HEK293 (cell line): ENCODE measurements around the gene VSIG10L.

Experiments
- PBX3 ChIP-seq: sonication (generic); formaldehyde crosslinking; IDR thresholded peaks from 2 replicates; pipeline ENCODE4 v1.8.1; 2022; ENCODE audit warnings: mild to moderate bottlenecking, moderate library complexity, missing genetic modification reagents
- SP2 ChIP-seq: fragments of 450-650 bp; formaldehyde crosslinking; IDR thresholded peaks from 2 replicates; pipeline ENCODE4 v1.5.1; 2016; ENCODE audit warnings: missing biosample characterization, missing genetic modification characterization
- YY1 ChIP-seq: fragments of 450-650 bp; formaldehyde crosslinking; IDR thresholded peaks from 2 replicates; pipeline ENCODE4 v1.5.1; 2018; ENCODE audit warnings: missing biosample characterization, missing genetic modification characterization
- ZNF114 ChIP-seq: fragments of 450-650 bp; formaldehyde crosslinking; IDR thresholded peaks from 2 replicates; pipeline ENCODE4 v1.5.0; 2017; ENCODE audit warnings: missing biosample characterization, missing genetic modification characterization
- ZNF138 ChIP-seq: fragments of 450-650 bp; formaldehyde crosslinking; IDR thresholded peaks from 2 replicates; pipeline ENCODE4 v1.5.1; 2016; ENCODE audit warnings: missing biosample characterization, missing genetic modification characterization, borderline replicate concordance
- ZNF324 ChIP-seq: fragments of 450-650 bp; formaldehyde crosslinking; IDR thresholded peaks from 2 replicates; pipeline ENCODE4 v1.5.1; 2016; ENCODE audit warnings: missing biosample characterization, missing genetic modification characterization
- ZNF544 ChIP-seq: fragments of 450-650 bp; formaldehyde crosslinking; IDR thresholded peaks from 2 replicates; pipeline ENCODE4 v1.5.0; 2017; ENCODE audit warnings: missing biosample characterization, missing genetic modification characterization
- ZNF701 ChIP-seq: fragments of 450-650 bp; formaldehyde crosslinking; IDR thresholded peaks from 2 replicates; pipeline ENCODE4 v1.5.1; 2016; ENCODE audit warnings: missing biosample characterization, missing genetic modification characterization
- ZNF747 ChIP-seq: fragments of 450-650 bp; formaldehyde crosslinking; IDR thresholded peaks from 2 replicates; pipeline ENCODE4 v1.5.1; 2016; ENCODE audit warnings: missing biosample characterization, missing genetic modification characterization
- TF ChIP-seq, protein P1 (sequence below): fragments of 450-650 bp; formaldehyde crosslinking; IDR thresholded peaks from 2 replicates; pipeline ENCODE4 v1.5.1; 2016; ENCODE audit warnings: missing biosample characterization, missing genetic modification characterization
- TF ChIP-seq, protein P2 (sequence below): fragments of 450-650 bp; formaldehyde crosslinking; IDR thresholded peaks from 2 replicates; pipeline ENCODE4 v1.5.1; 2016; ENCODE audit warnings: missing biosample characterization, missing genetic modification characterization

GRCh38 chr19:51352783-51353360, 10.9 kb upstream of the VSIG10L start:
- TF ChIP-seq ZNF324 (no peak), ZNF114 (tag by site-specific recombination) (no peak), ZNF138 (no peak), ZNF747 (tag by site-specific recombination) (no peak), PBX3 (CRISPR knock-in tag) (no peak), ZNF701 (tag by site-specific recombination) (no peak), SP2 (tag by site-specific recombination) (no peak), ZNF544 (tag by site-specific recombination) (no peak), YY1 (no peak)
- TF ChIP-seq, protein P1, sequence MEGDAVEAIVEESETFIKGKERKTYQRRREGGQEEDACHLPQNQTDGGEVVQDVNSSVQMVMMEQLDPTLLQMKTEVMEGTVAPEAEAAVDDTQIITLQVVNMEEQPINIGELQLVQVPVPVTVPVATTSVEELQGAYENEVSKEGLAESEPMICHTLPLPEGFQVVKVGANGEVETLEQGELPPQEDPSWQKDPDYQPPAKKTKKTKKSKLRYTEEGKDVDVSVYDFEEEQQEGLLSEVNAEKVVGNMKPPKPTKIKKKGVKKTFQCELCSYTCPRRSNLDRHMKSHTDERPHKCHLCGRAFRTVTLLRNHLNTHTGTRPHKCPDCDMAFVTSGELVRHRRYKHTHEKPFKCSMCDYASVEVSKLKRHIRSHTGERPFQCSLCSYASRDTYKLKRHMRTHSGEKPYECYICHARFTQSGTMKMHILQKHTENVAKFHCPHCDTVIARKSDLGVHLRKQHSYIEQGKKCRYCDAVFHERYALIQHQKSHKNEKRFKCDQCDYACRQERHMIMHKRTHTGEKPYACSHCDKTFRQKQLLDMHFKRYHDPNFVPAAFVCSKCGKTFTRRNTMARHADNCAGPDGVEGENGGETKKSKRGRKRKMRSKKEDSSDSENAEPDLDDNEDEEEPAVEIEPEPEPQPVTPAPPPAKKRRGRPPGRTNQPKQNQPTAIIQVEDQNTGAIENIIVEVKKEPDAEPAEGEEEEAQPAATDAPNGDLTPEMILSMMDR (tag by site-specific recombination) = no peak
- TF ChIP-seq, protein P2, sequence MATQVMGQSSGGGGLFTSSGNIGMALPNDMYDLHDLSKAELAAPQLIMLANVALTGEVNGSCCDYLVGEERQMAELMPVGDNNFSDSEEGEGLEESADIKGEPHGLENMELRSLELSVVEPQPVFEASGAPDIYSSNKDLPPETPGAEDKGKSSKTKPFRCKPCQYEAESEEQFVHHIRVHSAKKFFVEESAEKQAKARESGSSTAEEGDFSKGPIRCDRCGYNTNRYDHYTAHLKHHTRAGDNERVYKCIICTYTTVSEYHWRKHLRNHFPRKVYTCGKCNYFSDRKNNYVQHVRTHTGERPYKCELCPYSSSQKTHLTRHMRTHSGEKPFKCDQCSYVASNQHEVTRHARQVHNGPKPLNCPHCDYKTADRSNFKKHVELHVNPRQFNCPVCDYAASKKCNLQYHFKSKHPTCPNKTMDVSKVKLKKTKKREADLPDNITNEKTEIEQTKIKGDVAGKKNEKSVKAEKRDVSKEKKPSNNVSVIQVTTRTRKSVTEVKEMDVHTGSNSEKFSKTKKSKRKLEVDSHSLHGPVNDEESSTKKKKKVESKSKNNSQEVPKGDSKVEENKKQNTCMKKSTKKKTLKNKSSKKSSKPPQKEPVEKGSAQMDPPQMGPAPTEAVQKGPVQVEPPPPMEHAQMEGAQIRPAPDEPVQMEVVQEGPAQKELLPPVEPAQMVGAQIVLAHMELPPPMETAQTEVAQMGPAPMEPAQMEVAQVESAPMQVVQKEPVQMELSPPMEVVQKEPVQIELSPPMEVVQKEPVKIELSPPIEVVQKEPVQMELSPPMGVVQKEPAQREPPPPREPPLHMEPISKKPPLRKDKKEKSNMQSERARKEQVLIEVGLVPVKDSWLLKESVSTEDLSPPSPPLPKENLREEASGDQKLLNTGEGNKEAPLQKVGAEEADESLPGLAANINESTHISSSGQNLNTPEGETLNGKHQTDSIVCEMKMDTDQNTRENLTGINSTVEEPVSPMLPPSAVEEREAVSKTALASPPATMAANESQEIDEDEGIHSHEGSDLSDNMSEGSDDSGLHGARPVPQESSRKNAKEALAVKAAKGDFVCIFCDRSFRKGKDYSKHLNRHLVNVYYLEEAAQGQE (tag by site-specific recombination) = no peak
